ENCODE measurements around the gene BAHCC1.

The BAHCC1 gene

DNA sequence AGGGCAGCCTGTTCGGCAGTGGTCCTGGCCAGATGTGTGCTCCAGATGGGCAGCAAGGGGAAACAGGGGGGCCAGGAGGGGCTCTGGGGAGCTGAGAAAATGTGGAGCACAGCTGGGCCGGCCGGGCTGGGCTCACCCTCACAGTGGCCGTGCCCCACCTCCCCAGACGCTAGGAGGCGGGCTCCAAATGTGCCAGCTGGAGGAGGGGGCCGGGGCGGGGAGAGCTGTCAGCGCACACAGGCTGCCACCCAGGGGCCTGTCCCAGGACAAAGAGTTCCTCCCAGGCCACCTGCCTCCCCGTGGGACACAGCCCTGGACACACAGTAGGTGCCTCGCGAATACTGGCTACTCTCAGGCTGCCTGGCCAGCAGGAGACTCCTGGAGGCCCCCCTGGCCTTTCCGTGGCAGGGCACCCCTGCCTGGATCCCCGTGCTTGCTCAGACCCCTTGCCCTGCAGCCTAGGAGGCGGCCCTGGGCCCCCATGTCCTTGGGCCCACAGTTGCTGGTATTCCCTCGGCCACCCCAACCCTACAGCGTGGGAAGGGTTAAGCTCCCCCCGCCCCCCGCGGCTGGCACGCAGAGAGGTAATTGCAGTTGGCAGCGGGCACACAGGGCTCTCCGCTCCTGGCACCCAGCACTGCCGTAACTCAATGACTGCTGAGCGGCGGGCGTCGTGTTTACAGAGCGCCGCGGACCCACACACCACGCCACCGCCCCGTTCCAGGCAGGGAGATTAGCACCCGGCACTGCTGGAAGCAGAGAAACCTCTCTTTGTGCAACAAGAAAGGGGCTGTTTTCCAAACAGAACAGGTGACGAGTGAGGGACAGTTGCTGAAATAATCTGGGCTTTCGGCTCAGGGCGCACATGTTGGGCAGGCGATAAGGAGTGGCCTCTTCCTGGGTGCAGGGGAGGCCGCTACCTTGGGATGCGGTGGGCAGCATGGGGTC is 32.2 kb downstream of the BAHCC1 start:
- DNase-seq (ENCODE audit: low read depth in 3 of 3), result no peak

- DNase-seq (ENCODE audit: low read depth in 3 of 3), result no peak
Observed at GRCh38 chr17:81428121-81428515, 32.9 kb downstream of the BAHCC1 start.

- no peak for DNase-seq (ENCODE audit: low read depth in 3 of 3)
Observed at GRCh38 chr17:81428516-81428915, 33.3 kb downstream of the BAHCC1 start.

DNA sequence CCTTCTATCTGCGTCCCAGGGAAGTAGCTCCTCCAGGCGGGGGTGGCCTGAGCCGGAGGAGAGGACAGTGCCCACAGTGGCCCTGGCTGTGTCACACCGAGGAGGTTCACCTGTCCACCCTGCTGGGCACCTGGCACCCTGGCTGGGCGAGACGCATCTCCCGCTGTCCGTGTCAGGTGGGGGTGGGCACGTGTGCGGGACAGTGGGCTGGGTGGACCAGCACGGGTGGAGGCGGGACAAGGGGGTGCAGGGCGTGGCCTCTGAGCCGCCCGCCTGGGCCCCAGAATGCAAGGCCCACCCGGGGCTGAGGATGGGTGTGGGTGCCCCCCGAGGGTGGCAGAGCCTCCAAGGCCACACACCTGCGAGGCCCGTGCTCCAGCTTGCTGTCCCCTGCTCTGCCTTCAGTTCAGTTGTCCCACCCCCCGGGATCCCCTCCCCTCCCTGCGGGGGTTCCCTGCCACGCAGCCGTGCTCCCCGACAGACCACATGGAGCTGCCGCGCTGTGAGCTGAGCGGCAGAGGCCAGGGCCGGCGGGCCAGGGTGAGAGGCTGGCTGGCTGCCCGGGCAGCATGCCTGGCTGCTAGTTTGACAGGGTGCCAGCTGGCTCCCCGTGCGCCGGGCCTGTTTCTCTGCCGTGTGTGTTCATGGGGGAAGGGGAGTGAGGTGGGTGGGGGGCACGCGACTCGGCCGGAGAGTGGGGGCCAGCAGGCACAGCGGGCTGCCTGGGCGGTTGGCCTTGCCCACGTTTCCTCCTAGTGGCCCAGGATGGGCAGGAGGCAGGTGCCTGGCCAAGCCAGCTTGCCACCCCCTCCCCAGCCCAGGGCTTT is 33.9 kb downstream of the BAHCC1 start:
- DNase-seq (ENCODE audit: low read depth in 3 of 3), result no peak

DNA sequence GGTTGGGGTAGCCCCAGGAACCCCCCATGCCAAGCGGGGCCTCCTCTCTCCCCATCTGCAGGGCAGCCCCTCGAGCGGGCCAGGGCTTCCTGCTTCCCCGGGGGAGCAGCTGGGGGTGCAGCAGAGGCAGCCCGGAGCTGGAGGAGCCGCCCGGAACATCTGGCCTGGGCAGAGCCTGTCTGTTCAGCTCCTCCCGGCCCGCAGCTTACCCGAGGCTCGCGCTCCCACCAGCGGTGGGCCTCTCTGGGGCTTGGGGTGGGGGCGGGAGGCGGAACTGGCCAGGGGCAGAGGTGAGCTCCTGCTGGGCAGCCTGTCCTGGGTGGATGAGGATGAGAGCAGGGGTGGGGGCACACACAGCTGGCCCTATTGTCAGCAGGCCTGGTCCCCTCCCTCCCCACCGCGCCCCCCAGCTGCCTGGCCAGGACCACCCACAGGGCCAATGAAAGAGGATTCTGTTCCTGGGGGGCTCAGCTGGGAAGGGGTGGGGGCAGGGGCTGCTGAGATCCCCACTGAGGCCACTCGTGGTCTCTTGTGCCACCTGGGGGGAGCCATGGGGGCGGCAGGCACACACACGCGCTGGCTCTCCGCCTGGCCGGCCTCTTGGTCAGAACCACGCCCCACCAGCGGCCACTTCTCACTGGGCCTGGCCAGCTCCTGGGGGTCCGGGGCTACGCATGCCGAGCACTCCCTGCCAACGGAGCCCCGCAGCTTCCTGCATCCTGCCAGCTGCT is 34.7 kb downstream of the BAHCC1 start:
- no peak for DNase-seq (ENCODE audit: low read depth in 3 of 3)

GRCh38 chr17:81431545-81432482 is 36.6 kb downstream of the BAHCC1 start:
- DNase-seq (ENCODE audit: low read depth in 3 of 3), result no peak

GRCh38 chr17:81432941-81433340 is 37.7 kb downstream of the BAHCC1 start:
- DNase-seq (ENCODE audit: low read depth in 3 of 3), result no peak

- no peak for DNase-seq (ENCODE audit: low read depth in 3 of 3)
Observed at GRCh38 chr17:81433656-81434055, 38.4 kb downstream of the BAHCC1 start.

- no peak for DNase-seq (ENCODE audit: low read depth in 3 of 3)
Observed at GRCh38 chr17:81434072-81434471, 38.8 kb downstream of the BAHCC1 start.

DNA sequence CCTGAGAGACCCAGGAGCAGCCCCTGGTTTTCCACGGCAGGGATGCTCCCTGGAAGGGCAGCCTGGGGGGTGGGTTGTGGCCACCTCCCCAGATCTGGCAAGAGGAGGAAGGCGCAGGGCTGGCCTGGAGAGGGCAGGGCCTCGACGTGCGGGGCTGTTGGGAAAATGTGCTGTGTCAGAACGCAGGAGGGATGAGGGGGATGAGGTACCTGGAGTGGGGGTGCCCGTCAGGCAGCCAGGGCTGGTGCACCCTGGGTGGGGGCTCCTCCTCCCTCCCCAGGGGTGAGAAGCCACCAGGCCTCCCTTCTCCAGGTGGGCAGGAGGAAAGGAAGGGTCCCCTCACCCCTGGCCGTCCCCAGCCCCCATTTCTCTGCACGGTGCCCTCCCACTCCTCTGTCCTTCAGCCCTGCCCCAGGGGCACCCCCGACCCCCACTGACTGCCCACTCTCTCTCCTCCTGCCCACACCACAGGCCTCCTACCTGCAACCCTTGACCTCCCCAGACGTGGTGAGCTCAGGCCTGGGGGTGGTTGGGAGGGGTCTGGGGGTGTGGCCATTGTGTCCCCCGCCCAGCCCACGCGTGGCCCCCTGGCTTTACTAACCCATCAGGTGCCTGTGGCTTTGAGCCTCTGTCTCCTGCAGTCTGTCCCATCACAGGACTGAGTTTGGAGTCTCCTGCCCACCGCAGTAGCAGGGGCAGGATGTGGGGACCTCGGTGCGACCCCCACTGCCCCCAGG is 39.6 kb downstream of the BAHCC1 start:
- no peak for DNase-seq (ENCODE audit: low read depth in 3 of 3)

GRCh38 chr17:81435652-81436293 is 40.5 kb downstream of the BAHCC1 start:
- no peak for DNase-seq (ENCODE audit: low read depth in 3 of 3)

GRCh38 chr17:81436294-81436849 is 41.1 kb downstream of the BAHCC1 start:
- no peak for DNase-seq (ENCODE audit: low read depth in 3 of 3)

GRCh38 chr17:81437191-81437651 is 42.0 kb downstream of the BAHCC1 start:
- no peak for DNase-seq (ENCODE audit: low read depth in 3 of 3)

DNA sequence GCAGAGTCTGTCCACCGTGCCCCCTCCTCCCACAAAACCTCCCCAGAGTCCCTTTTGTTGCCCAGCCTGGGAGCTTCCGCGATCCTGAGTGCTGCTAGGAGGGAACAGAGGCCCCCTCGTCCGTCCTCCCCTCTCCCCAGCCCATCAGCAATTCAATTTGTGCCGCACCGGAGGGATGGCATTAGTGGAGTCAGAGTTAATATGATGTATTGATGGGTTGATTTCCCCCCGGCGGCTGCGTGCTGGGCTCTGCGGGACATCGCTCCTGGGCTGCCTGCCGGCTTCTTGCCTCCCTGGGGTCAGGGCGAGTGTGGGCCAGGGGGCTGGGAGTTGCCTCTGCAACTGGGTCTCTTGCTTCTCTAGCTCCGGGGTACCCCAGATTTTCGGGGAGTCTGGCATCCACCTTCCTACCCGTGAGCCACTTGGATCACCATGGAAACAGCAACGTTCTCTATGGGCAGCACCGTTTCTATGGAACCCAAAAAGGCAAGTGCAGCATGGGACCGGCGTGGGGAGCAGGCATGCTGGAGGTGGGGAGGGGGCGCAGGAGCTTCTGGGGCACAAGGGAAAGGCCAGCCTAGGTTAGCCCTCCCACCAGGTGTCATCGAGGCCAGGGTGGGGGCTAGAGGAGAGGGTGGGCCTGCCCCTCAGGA is 42.9 kb downstream of the BAHCC1 start:
- DNase-seq (ENCODE audit: low read depth in 3 of 3), result no peak

GRCh38 chr17:81438688-81439087 is 43.4 kb downstream of the BAHCC1 start:
- DNase-seq (ENCODE audit: low read depth in 3 of 3), result no peak

- DNase-seq (ENCODE audit: low read depth in 3 of 3), result no peak
Observed at GRCh38 chr17:81440051-81440471, 44.8 kb downstream of the BAHCC1 start.

DNA sequence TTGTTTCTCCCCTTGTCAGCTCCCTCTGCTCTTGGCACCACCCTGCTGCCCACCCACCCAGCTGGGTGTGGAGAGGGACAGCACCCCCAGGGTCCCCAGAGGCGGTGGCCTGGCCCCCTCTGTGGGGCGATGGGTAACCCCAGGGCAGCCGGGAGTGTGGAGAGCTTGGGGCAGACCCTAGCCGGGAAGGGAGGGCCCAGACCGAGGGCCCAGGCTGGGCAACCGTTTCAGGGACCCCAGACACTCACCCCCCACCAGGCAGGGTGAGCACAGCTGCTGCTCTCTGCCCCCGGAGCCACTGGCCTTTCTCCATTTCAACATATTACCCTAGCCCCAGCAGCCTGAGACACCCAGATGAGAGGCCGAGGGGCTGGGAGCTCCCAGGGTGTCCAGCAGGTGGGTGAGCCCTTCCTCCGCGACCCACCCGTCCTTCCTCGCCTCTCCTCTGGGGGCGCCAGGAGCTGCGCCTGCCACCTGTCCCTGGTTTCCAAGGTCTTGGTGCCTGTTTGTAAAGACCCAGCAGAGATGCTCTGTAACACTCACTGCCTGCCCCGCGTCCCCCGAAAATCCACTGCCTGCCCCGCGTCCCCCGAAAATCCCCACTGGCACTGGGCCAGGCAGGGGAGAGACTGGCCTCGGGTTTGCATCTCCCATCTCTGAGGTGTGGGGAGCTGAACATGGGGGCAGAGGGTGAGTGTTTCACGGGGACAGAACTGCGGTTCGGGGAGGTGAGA is 45.4 kb downstream of the BAHCC1 start:
- no peak for DNase-seq (ENCODE audit: low read depth in 3 of 3)

DNA sequence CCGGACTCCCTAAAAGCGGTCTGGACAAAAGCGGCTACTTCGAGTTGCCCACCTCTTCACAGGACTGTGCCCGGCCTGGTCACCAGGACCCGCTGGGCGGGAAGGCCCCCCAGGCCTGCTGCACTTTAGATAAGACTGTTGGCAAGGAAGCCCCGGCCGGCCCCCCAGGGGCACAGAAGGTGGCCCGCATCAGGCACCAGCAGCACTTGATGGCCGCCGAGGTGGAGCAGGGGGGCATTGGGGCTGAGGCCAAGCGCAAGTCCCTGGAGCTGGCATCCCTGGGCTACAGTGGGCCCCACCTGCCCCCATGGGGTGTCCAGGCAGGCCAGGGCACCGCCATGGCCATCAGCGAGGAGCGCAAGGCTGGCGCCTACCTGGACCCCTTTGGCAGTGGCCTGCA is 47.5 kb downstream of the BAHCC1 start:
- no peak for DNase-seq (ENCODE audit: low read depth in 3 of 3)
